GM23248 (cell line): Measurements from ENCODE around the gene PODN.

Experiments used
- EZH2 ChIP-seq: fragments of 200-600 bp; sonication (generic); IDR thresholded peaks from 2 replicates; pipeline ENCODE4 v1.6.1; 2018; ENCODE audit warnings: antibody characterized with exemption, mild to moderate bottlenecking; ENCODE audit not compliant: insufficient read depth, poor library complexity, severe bottlenecking
- EZH2phosphoT487 ChIP-seq: fragments of 200-600 bp; sonication (generic); IDR thresholded peaks from 2 replicates; pipeline ENCODE4 v1.6.1; 2018; ENCODE audit warnings: antibody characterized with exemption, moderate library complexity, mild to moderate bottlenecking, low read depth; ENCODE audit not compliant: insufficient read depth

GRCh38 chr1:53066488-53066887 is 4.5 kb downstream of the PODN start:
- TF ChIP-seq EZH2phosphoT487 (no peak), EZH2 (no peak)
